ENCODE data around the gene HRC.

DNA sequence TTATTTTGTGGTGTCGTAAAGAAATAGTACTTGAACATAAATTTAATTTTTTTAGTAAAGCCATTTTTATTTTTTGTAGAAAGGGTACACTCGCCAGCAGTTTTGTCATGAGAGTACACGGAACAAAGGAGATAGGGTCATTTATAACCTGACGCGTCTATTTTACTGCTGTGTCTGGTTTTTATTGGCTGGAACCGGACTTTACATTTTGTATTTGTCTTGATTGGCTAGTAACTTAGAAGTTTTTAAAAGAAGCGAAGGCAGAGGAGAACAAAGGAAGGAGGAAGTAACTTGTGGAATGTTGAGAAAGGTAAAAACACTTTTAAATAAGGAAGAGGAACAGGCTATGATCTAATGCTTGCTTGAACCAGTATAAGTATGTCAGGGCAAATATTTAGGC, 45.8 kb upstream of the HRC start:
- TF ChIP-seq CTCF (IDR thresholded peaks at IDR 0.05; ENCODE audit: low read depth, low read length) (no peak), EZH2phosphoT487 (IDR thresholded peaks at IDR 0.05; ENCODE audit: low read depth) (no peak)

Data from OCI-LY3 (cell line).